CMK (cell line): ENCODE data around the gene ATXN1.
"Not testable (repeated sequence)": the region's sequence is repeated elsewhere in the genome, so short reads cannot be mapped to it uniquely, and the experiment has no call there.

Experiments used
- DNase-seq: peaks from one replicate; pipeline ENCODE4 v3.0.0-alpha.2; 2010; ENCODE audit warnings: low read depth

Gene ATXN1

DNA sequence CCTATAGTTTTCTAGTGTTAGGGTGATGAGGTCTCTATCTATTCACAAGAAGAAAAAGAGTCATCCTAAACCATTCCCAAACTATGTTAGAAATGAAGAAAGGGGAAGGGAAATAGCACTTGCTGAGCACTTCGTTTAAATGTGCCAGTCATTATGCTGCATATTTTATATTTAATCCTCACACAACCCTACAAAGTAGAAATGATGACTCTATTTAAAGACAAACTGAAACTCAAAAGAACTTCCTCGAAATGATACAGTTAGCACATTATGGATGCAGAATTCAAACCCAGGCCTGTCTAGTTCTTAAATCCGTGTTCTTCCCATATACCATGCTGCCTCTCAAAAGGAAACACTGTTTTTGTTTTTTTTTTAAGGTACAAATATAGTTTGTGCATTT is 348.3 kb downstream of the ATXN1 start:
- DNase-seq = no peak

DNA sequence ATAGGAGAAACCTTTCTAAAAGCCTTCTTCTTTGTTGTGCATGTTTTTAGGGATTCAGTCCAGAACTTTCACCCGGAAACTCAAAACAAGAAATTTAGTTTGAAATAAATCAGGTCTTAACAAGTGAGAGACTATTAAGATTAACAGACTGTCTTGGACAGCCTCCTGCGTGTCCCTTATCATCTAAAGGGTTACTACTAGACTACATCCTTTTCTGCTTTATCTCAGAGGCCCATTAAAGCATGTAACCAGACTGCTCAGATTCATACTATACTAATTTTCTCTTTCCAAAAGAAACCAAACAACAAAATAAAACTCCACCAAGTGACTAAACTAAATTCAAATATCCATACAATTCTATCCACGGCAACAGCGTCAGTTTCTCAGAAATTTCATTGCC is 349.1 kb downstream of the ATXN1 start:
- DNase-seq = no peak

DNA sequence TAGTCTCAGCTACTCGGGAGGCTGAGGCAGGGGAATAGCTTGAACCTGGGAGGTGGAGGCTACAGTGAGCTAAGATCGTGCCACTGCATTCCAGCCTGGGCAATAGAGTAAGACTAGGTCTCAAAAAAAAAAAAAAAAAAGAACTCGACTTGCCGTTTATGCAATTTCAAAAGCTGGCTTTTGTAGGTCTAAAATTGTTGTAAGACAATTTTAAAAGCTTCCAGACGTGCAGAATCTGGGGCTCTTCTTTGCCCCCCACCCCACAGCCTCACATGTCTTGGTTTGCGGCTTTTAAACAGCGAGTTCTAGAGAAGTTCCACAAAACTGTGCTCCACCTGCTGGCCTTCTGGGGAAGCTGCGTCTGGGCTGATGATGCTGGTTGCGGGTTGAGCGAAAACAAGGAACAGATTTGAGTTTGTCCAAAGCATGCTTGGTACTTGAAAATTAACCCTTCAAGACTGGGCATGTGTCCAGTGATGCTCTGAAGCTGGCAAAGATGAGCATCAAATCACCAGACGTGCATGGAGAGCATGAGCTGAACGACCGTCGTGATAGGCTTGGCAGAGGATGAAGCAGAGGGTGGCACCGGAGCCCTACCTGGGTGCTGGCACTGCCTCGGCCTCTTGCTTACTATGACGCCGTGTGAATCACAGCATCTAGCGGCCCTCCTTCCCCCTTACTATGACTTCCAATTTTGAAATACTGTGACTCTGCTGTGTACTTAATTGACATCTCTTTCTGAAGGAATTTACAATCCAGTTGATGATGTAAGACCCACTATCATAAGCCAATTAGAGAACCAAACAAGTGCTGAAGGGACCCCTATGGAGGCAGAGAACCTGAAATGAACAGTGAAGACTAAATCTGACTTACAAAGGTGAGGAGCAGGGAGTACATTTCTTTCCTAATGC is 351.5 kb downstream of the ATXN1 start:
- peak; percentile 18 for DNase-seq

DNA sequence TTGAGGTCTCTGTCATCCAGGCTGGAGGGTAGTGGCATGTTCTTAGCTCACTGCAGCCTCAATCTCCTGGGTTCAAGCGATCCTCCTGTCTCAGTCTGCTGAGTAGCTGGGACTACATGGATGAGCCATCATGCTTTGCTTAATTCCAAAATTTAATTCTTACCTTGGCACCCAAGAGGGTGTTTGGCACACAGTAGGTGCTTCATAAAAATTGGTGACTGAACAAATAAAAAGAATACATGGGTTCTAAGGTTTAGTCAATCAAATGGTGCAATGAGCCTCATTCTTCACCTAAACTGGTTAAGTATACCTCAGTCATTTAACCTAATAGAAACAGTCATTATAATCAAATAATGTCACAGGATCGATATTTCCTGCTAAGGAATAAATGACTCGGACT is 352.5 kb downstream of the ATXN1 start:
- no peak for DNase-seq

DNA sequence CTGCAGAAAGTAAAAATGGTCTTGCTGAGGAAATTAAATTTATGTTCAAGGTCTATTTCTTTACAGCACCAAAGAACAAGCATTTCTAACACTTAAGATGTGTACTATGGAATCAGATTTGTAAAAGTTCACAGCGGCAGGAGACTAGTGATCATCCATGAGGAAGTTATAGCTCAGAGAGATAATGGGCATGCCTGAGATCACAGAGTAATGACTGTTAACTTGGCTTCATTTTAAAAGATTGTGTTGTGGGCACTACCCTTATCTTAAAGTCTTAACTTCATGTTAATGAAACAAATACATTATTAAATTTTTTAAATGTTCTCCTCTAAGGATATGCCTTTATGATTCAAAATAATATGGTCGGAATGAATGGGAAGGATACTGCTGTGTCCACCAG is 354.3 kb downstream of the ATXN1 start:
- no peak for DNase-seq

DNA sequence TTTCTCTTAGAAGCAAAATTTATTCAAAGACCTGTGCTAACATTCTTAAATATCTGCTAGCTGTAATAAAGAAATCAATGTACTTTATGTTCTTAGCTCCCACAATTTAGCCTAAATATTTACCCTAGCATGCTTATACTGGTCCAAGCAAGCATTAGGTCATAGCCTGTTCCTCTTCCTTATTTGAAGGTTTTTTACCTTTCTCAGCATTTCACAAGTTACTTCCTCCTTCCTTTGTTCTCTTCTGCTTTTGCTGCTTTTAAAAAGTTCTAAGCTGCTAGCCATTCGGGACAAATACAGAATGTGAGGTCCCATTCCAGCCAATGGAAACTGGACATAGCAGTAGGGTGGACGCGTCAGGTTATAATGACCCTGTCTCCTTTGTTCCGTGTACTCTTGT is 354.7 kb downstream of the ATXN1 start:
- DNase-seq = not testable (repeated sequence)

DNA sequence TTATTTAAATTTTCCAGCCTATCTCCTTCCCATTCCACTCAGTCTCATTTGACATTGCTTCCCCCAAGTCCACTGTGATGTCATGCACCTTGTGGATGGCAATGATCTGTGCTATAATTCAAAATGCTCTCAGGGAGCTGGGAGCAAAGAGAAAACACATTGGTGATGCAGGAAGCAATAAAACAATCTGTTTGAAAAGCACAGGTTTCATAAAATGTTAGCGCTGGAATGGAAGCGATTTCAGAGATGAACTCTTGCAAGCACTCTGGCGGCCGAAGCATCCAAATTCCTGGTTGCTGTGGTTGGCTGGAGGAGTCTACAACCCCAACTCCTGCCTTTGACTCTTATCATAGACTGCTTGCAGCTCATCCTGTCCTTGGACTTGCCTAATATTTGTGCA is 355.9 kb downstream of the ATXN1 start:
- DNase-seq = no peak

DNA sequence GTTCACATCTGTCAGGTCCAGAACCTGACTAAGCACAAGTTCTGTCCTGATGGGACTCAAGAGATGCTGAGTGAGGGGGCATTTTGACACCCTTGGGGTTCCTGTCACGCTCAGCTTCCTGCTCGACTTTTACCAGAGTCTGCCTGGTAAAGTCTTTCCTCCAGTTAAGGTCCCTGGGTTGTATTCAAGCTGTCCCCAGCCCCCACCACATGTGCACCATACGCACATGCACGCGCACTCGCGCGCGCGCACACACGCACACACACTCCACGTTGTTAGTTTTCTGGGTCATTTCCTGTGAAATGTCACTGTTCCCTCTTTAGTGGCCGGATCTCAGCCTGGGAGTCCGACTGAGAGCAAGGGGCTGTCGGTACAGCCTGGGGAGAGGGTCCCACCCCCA is 356.8 kb downstream of the ATXN1 start:
- DNase-seq = no peak

DNA sequence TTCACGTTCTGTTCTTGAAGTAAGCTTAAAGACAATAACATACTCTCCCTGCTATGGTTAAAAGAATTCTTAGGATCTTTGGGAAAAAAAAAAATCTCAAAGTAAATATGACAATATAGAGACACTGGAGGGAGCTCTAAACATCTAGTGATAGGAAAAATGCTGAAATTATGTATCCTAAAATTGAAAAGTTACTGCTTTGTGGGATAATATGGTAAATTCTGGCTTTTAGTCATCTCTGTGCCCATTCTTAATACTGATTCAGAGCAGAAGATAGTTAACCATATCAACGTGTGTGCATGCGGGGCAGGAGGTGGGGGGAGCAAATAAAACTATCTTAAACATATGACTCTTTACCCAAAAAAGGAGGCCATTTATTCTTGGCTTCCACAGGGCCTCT is 357.4 kb downstream of the ATXN1 start:
- DNase-seq = no peak

DNA sequence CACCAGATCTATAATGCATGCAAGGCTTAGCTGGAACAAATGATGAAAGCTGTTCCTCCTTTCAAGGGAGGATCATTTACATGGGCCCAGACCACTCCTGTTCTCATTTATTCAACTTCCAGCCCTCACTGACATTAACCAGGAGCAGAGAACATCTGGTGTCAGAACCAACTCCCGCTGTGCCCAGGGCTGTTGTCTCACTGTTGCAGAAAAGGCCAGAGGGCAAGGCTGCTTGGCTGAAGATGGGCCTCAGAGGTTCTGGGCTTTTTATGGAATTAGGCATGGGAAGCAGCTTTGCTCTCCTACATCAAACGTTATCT is 358.7 kb downstream of the ATXN1 start:
- no peak for DNase-seq

DNA sequence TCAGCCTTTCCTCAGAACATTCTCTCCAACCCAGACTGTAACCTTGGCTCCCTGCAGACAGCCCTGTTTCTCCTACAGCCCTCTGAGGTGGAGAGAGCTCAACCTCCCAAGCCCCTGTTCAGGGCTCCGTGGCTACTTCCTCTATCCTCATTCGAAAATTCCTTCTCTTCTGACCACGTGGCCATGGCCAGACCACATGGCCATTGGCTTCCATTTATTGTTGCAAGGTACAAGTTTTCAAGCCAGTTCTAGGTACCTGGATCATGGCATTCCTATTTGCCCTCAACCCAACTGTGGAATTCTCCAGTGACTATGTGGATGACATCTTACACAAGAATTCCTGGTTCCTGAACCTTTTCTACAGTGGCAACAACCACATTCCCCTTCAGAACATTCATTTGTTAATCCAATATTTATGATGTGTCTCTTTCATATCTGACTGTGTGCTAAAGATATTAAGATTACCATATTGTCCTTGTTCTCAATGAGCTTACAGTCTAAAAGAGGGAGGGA is 361.0 kb downstream of the ATXN1 start:
- no peak for DNase-seq

DNA sequence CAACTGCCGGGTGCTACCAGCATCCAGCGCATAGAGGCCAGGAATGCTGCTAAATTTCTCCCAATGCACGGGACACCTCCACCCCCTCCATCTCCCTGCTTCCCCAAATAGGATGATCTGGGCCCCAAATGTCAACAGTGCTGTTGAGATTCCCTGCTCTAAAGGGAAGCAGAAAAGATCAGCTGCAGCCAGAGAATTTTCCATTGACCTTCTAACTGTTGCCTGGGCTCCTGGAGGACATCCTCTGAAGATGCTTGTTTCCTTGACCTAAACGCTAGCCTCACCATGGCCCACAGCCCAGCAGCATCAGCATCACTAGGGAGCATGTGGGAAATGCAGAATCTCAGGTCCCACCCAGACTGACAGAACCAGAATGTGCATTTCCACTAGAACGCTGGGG is 361.6 kb downstream of the ATXN1 start:
- DNase-seq = no peak

DNA sequence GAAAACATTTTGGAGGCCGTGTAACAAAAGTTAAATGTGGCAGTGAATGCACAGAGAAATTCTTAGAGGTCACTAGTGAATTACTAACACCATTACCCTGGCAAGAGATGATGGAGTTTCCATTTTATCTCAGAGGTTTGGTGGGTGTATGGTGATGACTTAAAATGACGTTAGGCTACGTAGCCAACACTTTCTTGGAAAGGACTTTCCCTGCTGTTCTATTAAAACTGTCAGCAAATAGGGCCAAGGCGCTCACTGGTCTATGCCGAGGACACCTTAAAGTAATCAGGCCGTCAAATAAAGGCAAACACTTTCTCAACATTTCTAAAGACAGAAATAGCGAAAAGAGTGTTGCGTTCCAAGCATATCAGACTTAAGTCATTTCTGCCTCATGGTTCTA is 362.1 kb downstream of the ATXN1 start:
- no peak for DNase-seq

DNA sequence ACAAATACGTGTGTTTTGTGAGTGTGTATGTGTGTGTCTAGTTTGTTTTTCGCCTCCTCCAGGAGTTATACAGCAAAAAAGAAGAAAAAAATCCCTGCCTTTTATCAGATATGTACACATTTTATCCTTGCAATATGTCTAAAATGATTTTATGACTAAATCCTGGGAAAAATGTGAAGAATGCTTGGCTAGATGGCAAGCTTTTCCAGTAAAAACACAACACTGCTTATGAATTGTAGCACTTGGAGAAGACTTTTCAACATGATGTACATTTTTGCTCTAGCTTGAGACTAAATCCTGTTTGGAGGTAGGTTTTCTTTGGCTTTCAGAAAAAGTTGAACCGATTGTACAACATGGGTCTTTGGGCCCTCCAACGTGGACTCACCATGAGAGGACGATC is 362.7 kb downstream of the ATXN1 start:
- no peak for DNase-seq

DNA sequence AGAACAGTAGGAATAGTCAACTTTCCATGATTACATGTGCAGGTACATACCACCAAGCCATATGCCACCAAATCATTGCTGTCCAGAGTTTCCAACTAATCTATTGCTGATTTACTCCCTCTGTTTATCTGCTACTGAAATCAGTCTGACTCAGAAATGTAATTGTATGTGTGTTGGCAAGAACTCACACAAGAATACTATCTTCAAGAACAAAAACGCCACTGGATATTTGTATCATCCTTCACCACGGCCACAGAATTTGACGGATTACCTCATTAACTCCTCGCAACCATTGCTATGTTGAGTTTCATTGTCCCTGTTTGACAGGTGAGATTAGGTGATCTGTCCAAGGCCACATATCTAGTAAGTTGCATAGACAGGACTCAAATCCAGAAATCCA is 363.6 kb downstream of the ATXN1 start:
- no peak for DNase-seq

DNA sequence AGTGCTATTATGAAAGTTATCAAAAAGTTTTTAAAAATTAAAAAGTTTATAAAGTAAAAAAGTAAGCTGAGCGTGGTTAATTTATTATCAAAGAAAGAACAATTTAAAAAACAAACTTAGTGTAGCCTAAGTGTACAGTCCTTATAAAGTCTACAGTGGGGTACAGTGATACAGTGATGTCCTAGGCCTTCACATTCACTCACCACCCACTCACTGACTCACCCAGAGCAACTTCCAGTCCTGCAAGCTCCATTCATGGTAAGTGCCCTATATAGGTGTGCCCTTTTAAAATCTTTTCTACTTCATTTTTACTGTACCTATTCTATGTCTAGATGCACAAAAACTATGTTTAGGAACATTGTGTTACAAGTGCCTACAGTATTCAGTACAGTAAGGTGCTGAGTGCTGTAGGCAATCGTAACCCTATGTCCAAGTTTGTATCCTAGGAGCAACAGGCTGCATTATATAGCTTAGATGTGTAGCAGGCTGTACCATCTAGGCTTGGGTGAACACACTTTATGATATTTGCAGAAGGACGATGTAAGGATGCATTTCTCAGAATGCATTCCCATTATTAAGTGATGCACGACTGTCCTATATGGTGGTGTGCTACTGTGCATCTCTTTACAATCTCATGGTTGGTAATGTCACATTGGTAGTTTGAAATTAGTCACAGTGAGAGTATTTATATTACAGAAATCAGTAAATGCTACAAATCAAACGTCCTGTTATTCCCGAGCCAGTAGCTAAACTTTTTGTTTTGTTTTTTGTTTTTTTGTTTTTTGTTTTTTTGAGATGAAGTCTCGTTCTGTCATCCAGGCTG is 364.6 kb downstream of the ATXN1 start:
- no peak for DNase-seq

DNA sequence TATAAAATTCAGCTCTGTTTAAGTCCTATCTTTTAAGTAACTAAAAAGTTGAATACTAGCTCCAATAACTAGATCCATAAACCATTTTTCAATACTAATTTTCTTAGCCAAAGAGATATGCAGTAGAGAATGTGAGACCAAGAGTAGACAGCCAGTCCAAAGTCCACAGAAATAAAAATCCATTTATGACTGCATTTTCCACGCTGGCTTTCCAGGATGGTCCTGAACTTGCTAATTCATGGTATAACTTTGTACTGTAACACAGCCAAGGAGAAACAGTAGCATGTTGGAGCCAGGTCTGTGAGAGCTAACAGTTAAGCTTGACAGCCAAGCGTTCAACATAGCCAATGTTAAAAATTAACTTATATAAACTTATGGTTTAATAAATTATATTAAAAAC is 366.6 kb downstream of the ATXN1 start:
- no peak for DNase-seq

DNA sequence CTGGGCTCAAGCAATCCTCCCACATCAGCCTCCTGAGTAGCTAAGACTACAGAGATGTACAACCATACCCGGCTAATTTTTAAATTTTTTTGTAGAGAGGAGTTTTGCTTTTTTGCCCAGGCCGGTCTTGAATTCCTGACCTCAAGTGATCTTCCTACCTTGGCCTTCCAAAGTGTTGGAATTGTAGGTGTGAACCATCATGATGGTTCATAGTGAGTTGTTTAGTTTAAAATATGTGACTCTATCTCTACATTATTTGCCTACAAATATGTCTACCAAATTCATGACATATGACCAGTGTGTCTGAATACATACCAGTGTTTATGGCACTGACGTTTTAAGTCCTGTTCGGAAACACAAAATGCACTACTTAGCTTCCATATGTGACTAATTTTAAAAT is 367.9 kb downstream of the ATXN1 start:
- DNase-seq = no peak

DNA sequence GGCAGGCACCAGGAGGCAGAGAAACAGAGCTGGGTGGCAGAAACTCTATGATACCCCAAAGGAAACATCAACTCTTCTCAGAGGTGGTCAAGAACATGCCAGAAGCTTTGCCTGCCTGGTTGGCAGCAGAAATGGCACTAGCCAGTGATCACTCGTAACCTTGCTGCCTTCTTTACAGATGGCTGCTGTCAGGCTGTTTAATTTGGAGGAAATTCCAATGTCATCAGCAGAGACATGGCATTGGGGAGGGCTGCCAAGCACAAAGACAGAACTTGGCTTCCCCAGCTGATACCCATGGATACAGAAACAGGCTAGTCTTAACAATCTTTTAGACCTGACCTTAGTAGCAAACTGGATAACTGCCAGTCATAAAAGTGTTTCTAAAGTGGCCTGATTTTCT is 369.2 kb downstream of the ATXN1 start:
- no peak for DNase-seq

DNA sequence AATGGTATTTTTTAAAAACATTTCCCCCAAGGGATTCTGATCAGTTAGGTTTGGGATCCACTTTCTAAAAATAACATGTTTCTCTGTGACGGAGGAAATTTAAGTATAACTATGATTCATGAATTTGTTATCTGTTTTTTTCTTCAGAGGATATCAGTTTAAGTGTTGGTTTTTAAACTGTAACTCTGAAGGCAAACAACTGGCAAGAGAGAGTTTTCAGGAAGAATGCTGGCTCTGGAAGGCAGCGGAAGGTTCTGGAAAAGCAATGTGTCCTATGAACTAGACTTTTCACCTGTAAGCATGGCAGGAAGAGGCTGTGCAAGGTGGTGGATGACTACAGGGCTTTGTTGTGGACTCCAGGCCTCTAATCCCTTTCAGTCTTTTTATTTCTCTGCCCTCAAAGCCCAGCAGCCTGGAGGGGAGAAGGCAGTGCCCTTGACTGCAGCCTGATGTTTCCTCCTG is 369.8 kb downstream of the ATXN1 start:
- no peak for DNase-seq

DNA sequence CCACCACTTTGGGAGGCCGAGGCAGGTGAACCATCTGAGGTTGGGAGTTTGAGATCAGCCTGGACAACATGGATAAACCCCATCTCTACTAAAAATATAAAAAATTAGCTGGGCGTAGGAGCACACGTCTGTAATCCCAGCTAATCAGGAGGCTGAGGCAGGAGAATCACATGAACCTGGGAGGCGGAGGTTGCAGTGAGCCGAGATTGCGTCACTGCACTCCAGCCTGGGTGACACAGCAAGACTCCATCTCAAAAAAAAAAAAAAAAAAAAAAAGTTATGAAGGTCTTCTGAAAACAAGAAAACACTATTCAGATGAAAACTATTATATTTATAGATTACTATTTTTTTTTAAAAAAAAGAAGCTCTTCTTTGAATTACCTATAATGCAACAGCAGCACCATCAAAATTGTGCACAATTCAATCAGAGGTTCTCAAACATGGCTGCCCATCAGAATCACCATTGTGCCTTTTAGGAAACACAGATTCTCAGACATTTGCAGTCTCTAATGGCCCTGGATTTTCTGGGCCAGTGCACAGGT is 370.3 kb downstream of the ATXN1 start:
- not testable (repeated sequence) for DNase-seq

DNA sequence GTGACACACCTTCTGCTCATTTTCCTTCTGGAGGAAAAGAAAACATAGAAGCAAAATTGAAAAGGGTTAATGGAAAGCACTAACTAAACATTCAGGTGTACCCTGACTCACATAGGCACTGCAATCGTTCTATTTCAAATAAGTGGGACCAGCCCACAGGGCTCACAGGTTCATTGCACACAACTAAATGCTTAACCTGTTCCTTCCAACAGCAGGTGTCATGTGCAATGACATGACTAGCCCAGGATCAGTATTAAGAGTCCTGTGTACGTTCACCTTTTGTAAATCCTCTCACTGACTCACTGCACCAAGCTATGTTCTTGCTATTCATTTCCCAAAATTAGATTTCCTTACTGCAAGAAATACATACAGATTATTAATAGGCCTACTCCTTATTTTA is 371.6 kb downstream of the ATXN1 start:
- DNase-seq = no peak

DNA sequence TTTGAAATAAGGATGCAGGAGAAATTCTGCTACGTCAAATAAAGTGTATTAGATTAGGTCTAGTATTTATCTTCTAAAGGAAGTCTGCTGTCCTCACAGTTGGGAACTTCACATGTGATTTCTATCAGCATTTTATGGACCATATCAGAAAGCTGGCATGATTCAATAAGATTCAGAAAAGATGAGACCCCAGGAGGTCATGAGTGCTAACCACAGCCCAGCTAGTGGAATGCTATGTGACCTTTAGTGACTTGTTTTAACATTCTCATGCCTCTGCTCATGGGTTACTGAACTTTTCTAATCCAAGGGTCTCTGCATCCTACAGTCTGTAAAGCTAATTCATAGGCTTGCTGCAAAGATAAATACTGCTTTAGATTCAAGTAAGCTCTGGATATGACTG is 372.8 kb downstream of the ATXN1 start:
- no peak for DNase-seq
